ENCODE results near the gene WWC2.

Gene WWC2

GRCh38 chr4:183105092-183105491 lies 6.0 kb downstream of the WWC2 start:
- no peak for TF ChIP-seq CTCF (IDR thresholded peaks at IDR 0.05)
- Mint-ChIP-seq H3K27me3 (ENCODE audit: low read depth, poor library complexity) (peaks cover 4% of the 10 kb centered on the region), H3K36me3 (ENCODE audit: low read depth) (peaks cover 24% of the 10 kb centered on the region), H3K4me3 (no peak overlapping the region), H3K9me3 (peaks cover 3% of the 10 kb centered on the region), H3K27ac (no peak overlapping the region), H3K4me1 (peaks cover 52% of the 10 kb centered on the region)
- DNase-seq: no peak

GRCh38 chr4:183106839-183107238 lies 7.8 kb downstream of the WWC2 start:
- TF ChIP-seq CTCF (IDR thresholded peaks at IDR 0.05): no peak
- no peak for DNase-seq
- no peak overlapping the region for H3K4me3 Mint-ChIP-seq

GRCh38 chr4:183107891-183108459 lies 8.9 kb downstream of the WWC2 start:
- no peak overlapping the region for H3K4me3 Mint-ChIP-seq
- TF ChIP-seq CTCF (IDR thresholded peaks at IDR 0.05): no peak
- peaks cover 42% of the 10 kb centered on the region for H3K4me1 Mint-ChIP-seq
- no peak for DNase-seq
- H3K36me3 Mint-ChIP-seq (ENCODE audit: low read depth): peaks cover 38% of the 10 kb centered on the region
- peak overlapping the region; percentile 68 for H3K27ac Mint-ChIP-seq
- H3K27me3 Mint-ChIP-seq (ENCODE audit: low read depth, poor library complexity): peaks cover 4% of the 10 kb centered on the region
- peaks cover 3% of the 10 kb centered on the region for H3K9me3 Mint-ChIP-seq

More at GRCh38 chr4:183106839-183107238, 7.8 kb downstream of the WWC2 start:
- peaks cover 45% of the 10 kb centered on the region for H3K4me1 Mint-ChIP-seq
- H3K27me3 Mint-ChIP-seq (ENCODE audit: low read depth, poor library complexity): peaks cover 4% of the 10 kb centered on the region
- peaks cover 30% of the 10 kb centered on the region for H3K36me3 Mint-ChIP-seq (ENCODE audit: low read depth)
- no peak overlapping the region for H3K27ac Mint-ChIP-seq
- H3K9me3 Mint-ChIP-seq: peaks cover 3% of the 10 kb centered on the region

- Mint-ChIP-seq H3K4me1 (peaks cover 40% of the 10 kb centered on the region), H3K4me3 (no peak overlapping the region), H3K27me3 (ENCODE audit: low read depth, poor library complexity) (peaks cover 4% of the 10 kb centered on the region), H3K27ac (peak overlapping the region; percentile 73), H3K36me3 (ENCODE audit: low read depth) (peaks cover 51% of the 10 kb centered on the region), H3K9me3 (peaks cover 3% of the 10 kb centered on the region)
- TF ChIP-seq CTCF (IDR thresholded peaks at IDR 0.05): no peak
- no peak for DNase-seq
Observed at GRCh38 chr4:183110244-183110643, 11.2 kb downstream of the WWC2 start.

GRCh38 chr4:183111452-183111885 lies 12.4 kb downstream of the WWC2 start:
- H3K27ac Mint-ChIP-seq: no peak overlapping the region
- peaks cover 40% of the 10 kb centered on the region for H3K4me1 Mint-ChIP-seq
- DNase-seq: no peak
- peaks cover 49% of the 10 kb centered on the region for H3K36me3 Mint-ChIP-seq (ENCODE audit: low read depth)
- TF ChIP-seq CTCF (IDR thresholded peaks at IDR 0.05): no peak
- H3K4me3 Mint-ChIP-seq: no peak overlapping the region
- H3K9me3 Mint-ChIP-seq: peaks cover 3% of the 10 kb centered on the region
- H3K27me3 Mint-ChIP-seq (ENCODE audit: low read depth, poor library complexity): peaks cover 4% of the 10 kb centered on the region

- peaks cover 27% of the 10 kb centered on the region for H3K4me1 Mint-ChIP-seq
- H3K36me3 Mint-ChIP-seq (ENCODE audit: low read depth): peaks cover 31% of the 10 kb centered on the region
- H3K9me3 Mint-ChIP-seq: peaks cover 3% of the 10 kb centered on the region
- no peak for TF ChIP-seq CTCF (IDR thresholded peaks at IDR 0.05)
- no peak overlapping the region for H3K4me3 Mint-ChIP-seq
- H3K27me3 Mint-ChIP-seq (ENCODE audit: low read depth, poor library complexity): no peaks in the 10 kb centered on the region
- no peak for DNase-seq
- peak overlapping the region; percentile 93 for H3K27ac Mint-ChIP-seq
Observed at GRCh38 chr4:183118141-183118540, 19.1 kb downstream of the WWC2 start.

Measured in nephron progenitor cell (in vitro differentiated cells).